Suprapubic skin (tissue), 4 donors: ENCODE measurements around the gene GNA14. TPM values are rescaled to one million over a fixed set of nuclear protein-coding genes. Genes with fewer than 3 reads are reported as not detected.

Experiments used
- DNase-seq, 2 donors: peaks; one replicate each; pipeline ENCODE4 v3.0.0-alpha.2; 2019; ENCODE audit warnings: low spot score in 2 of 2
- H3K27ac ChIP-seq: fragments of 200-600 bp; sonication (generic); one replicate; pipeline ENCODE4 v1.5.1; 2019
- H3K27me3 ChIP-seq: fragments of 200-600 bp; sonication (generic); one replicate; pipeline ENCODE4 v1.5.1; 2019
- H3K36me3 ChIP-seq: fragments of 200-600 bp; sonication (generic); one replicate; pipeline ENCODE4 v1.5.1; 2019
- H3K4me1 ChIP-seq: fragments of 200-600 bp; sonication (generic); one replicate; pipeline ENCODE4 v1.5.1; 2019
- H3K4me3 ChIP-seq: fragments of 200-600 bp; sonication (generic); one replicate; pipeline ENCODE4 v1.5.1; 2019; ENCODE audit warnings: mild to moderate bottlenecking
- H3K9me3 ChIP-seq: fragments of 200-600 bp; sonication (generic); one replicate; pipeline ENCODE4 v1.5.1; 2019
- CTCF ChIP-seq, 2 donors: fragments of 200-600 bp in 1 of 2; fragments of 450-650 bp in 1 of 2; sonication (generic) in 1 of 2; IDR thresholded peaks; one replicate each; pipeline ENCODE4 v1.5.1; 2016 to 2019; ENCODE audit warnings: antibody characterized with exemption in 2 of 2, mild to moderate bottlenecking in 1 of 2, moderate library complexity in 1 of 2
- EP300 ChIP-seq: sonication (generic); formaldehyde crosslinking; IDR thresholded peaks from one replicate; pipeline ENCODE4 v1.6.1; 2017; ENCODE audit warnings: antibody characterized with exemption
- POLR2A ChIP-seq, 2 donors: fragments of 450-650 bp; IDR thresholded peaks; one replicate each; pipeline ENCODE4 v1.6.1; 2017; ENCODE audit warnings: antibody characterized with exemption in 2 of 2, mild to moderate bottlenecking in 2 of 2, moderate library complexity in 2 of 2
- POLR2AphosphoS5 ChIP-seq, 3 donors: sonication (generic); formaldehyde crosslinking; IDR thresholded peaks; one replicate each; pipeline ENCODE4 v1.6.1; 2017; ENCODE audit warnings: antibody characterized with exemption in 3 of 3
- WGBS: methylation state at CpG from one replicate; pipeline ENCODE4 v1.1.5; 2018; 5-methylcytosine and 5-hydroxymethylcytosine counted together
- total RNA-seq, 4 donors: library from RNA; depleted of rRNA; stranded (reverse); fragments of >200 nt; gene quantifications; one replicate each; pipeline ENCODE4 v1.1.0, GENCODE V29; 2016

Gene GNA14
- total RNA-seq, 4 donors from 2014 or later: 0.42 to 4.2 (median 2.0) TPM

GRCh38 chr9:77599492-77599891 lies 48.6 kb downstream of the GNA14 start:
- no peak for DNase-seq
- Histone ChIP-seq H3K4me1 (peaks cover 6% of the 10 kb centered on the region), H3K4me3 (no peak overlapping the region), H3K27me3 (no peaks in the 10 kb centered on the region), H3K9me3 (no peaks in the 10 kb centered on the region), H3K36me3 (no peaks in the 10 kb centered on the region), H3K27ac (no peak overlapping the region)
- TF ChIP-seq POLR2A (IDR thresholded peaks at IDR 0.05) (no peak), EP300 (no peak), CTCF (IDR thresholded peaks at IDR 0.05) (no peak), POLR2AphosphoS5 (IDR thresholded peaks at IDR 0.05) (no peak)
- 89% methylated on average over 8 of the region's 8 CpGs for WGBS

DNA sequence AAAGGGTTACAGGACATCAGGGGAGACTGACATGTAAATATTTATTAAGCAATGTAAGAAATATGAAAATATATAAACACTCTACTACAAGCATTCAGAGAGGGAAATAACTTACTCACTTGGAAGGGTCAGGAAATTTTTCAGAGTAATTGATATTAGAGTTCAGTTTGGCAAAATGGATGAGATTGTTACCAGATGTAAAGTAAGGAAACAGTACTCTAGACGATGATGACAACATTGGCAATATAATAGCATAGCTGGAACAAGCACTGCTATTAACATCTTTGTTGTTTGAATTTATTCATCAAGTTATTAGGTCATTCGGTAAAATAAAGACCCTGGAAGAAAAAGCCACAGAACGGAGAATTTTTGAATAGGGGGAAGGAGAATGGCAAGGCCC lies 49.1 kb downstream of the GNA14 start:
- H3K4me1 ChIP-seq: peaks cover 6% of the 10 kb centered on the region
- H3K9me3 ChIP-seq: no peaks in the 10 kb centered on the region
- TF ChIP-seq POLR2A (IDR thresholded peaks at IDR 0.05) (no peak), POLR2AphosphoS5 (IDR thresholded peaks at IDR 0.05) (no peak), EP300 (no peak), CTCF (IDR thresholded peaks at IDR 0.05) (no peak)
- no peak for DNase-seq
- 53% methylated on average over 3 of the region's 3 CpGs for WGBS
- H3K27me3 ChIP-seq: no peaks in the 10 kb centered on the region
- no peak overlapping the region for H3K4me3 ChIP-seq
- no peak overlapping the region for H3K27ac ChIP-seq
- H3K36me3 ChIP-seq: no peaks in the 10 kb centered on the region

- Histone ChIP-seq H3K4me3 (no peak overlapping the region), H3K27me3 (no peaks in the 10 kb centered on the region), H3K4me1 (peaks cover 6% of the 10 kb centered on the region), H3K36me3 (no peaks in the 10 kb centered on the region), H3K9me3 (no peaks in the 10 kb centered on the region), H3K27ac (no peak overlapping the region)
- WGBS: 20% methylated on average over 3 of the region's 3 CpGs
- no peak for DNase-seq
- TF ChIP-seq CTCF (IDR thresholded peaks at IDR 0.05) (no peak), POLR2AphosphoS5 (IDR thresholded peaks at IDR 0.05) (no peak), EP300 (no peak), POLR2A (IDR thresholded peaks at IDR 0.05) (no peak)
Measured at GRCh38 chr9:77598524-77598923, 49.6 kb downstream of the GNA14 start.

DNA sequence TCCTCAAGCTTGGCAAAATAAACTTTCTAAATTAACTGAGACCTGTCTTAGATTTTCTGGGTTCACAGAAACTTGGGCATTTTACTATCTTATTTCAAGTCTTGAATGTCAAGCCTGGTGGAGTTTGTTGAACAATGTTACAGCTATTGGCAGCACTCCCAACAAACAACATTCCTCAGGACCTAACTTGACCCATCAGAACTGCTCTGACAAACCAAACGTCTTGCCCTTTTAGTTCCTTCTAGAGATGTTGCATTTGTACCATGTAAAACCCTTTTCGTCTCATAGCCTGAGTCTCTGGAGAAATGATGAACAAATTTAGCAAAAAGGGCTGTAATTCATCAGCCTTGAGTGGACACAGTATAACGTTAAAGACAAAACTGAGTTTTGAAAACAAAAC lies 51.1 kb downstream of the GNA14 start:
- Histone ChIP-seq H3K9me3 (no peaks in the 10 kb centered on the region), H3K36me3 (no peaks in the 10 kb centered on the region), H3K27me3 (no peaks in the 10 kb centered on the region), H3K4me3 (no peak overlapping the region), H3K4me1 (peaks cover 6% of the 10 kb centered on the region), H3K27ac (no peak overlapping the region)
- WGBS: 64% methylated on average over 3 of the region's 3 CpGs
- DNase-seq: no peak
- TF ChIP-seq POLR2AphosphoS5 (IDR thresholded peaks at IDR 0.05) (no peak), POLR2A (IDR thresholded peaks at IDR 0.05) (no peak), CTCF (IDR thresholded peaks at IDR 0.05) (no peak), EP300 (no peak)

GRCh38 chr9:77595426-77596095 lies 52.6 kb downstream of the GNA14 start:
- no peak for DNase-seq
- Histone ChIP-seq H3K4me1 (peaks cover 6% of the 10 kb centered on the region), H3K27me3 (no peaks in the 10 kb centered on the region), H3K27ac (no peak overlapping the region), H3K4me3 (no peak overlapping the region), H3K36me3 (no peaks in the 10 kb centered on the region), H3K9me3 (no peaks in the 10 kb centered on the region)
- TF ChIP-seq EP300 (no peak), POLR2A (IDR thresholded peaks at IDR 0.05) (no peak), POLR2AphosphoS5 (IDR thresholded peaks at IDR 0.05) (no peak), CTCF (IDR thresholded peaks at IDR 0.05) (no peak)
- 57% methylated on average over 8 of the region's 8 CpGs for WGBS
